Endothelial cell (in vitro differentiated cells): ENCODE results near the gene FMOD. TPM values are rescaled to one million over a fixed set of nuclear protein-coding genes. Genes with fewer than 3 reads are reported as not detected.

Source experiments
- DNase-seq: peaks from one replicate; pipeline ENCODE4 v3.0.0; 2021; ENCODE audit warnings: low spot score
- H3K27ac Mint-ChIP-seq: one replicate; pipeline ENCODE4 v1.8.0; 2021; ENCODE audit warnings: mixed read lengths, inconsistent platforms; ENCODE audit not compliant: unreplicated experiment
- H3K27me3 Mint-ChIP-seq: one replicate; pipeline ENCODE4 v1.8.0; 2021; ENCODE audit warnings: mild to moderate bottlenecking, moderate library complexity, mixed read lengths, inconsistent platforms; ENCODE audit not compliant: unreplicated experiment
- H3K36me3 Mint-ChIP-seq: one replicate; pipeline ENCODE4 v1.8.0; 2021; ENCODE audit warnings: mild to moderate bottlenecking, low read depth, mixed read lengths, inconsistent platforms; ENCODE audit not compliant: unreplicated experiment
- H3K4me1 Mint-ChIP-seq: one replicate; pipeline ENCODE4 v1.8.0; 2021; ENCODE audit warnings: mild to moderate bottlenecking, mixed read lengths, inconsistent platforms; ENCODE audit not compliant: unreplicated experiment
- H3K4me3 Mint-ChIP-seq: one replicate; pipeline ENCODE4 v1.8.0; 2021; ENCODE audit warnings: mild to moderate bottlenecking, mixed read lengths, inconsistent platforms; ENCODE audit not compliant: unreplicated experiment
- H3K9me3 Mint-ChIP-seq: one replicate; pipeline ENCODE4 v1.8.0; 2021; ENCODE audit warnings: mixed read lengths, inconsistent platforms; ENCODE audit not compliant: unreplicated experiment
- total RNA-seq: library from RNA; stranded (reverse); fragmentation: NEBNext Ultra II Directional; extraction: Animal tissue kit (Norgen Biotek cat#: 25700); gene quantifications from one replicate; pipeline ENCODE4 v1.2.1, GENCODE V29; 2021; ENCODE audit not compliant: unreplicated experiment
- TF ChIP-seq, protein P1 (sequence below): fragments of 200-600 bp; sonication (generic); IDR thresholded peaks from one replicate; pipeline ENCODE4 v1.5.0; 2021; ENCODE audit warnings: antibody characterized with exemption; ENCODE audit not compliant: unreplicated experiment

Gene FMOD
- total RNA-seq, 1 donor from 2014 or later: not detected

GRCh38 chr1:203306089-203306964 lies 44.6 kb downstream of the FMOD start:
- no peaks in the 10 kb centered on the region for H3K9me3 Mint-ChIP-seq
- peak overlapping the region; percentile 95 for H3K4me3 Mint-ChIP-seq
- TF ChIP-seq, protein P1, sequence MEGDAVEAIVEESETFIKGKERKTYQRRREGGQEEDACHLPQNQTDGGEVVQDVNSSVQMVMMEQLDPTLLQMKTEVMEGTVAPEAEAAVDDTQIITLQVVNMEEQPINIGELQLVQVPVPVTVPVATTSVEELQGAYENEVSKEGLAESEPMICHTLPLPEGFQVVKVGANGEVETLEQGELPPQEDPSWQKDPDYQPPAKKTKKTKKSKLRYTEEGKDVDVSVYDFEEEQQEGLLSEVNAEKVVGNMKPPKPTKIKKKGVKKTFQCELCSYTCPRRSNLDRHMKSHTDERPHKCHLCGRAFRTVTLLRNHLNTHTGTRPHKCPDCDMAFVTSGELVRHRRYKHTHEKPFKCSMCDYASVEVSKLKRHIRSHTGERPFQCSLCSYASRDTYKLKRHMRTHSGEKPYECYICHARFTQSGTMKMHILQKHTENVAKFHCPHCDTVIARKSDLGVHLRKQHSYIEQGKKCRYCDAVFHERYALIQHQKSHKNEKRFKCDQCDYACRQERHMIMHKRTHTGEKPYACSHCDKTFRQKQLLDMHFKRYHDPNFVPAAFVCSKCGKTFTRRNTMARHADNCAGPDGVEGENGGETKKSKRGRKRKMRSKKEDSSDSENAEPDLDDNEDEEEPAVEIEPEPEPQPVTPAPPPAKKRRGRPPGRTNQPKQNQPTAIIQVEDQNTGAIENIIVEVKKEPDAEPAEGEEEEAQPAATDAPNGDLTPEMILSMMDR: no peak
- peaks cover 18% of the 10 kb centered on the region for H3K27me3 Mint-ChIP-seq
- no peak for DNase-seq
- peaks cover 64% of the 10 kb centered on the region for H3K4me1 Mint-ChIP-seq
- peak overlapping the region; percentile 77 for H3K27ac Mint-ChIP-seq
- peaks cover 43% of the 10 kb centered on the region for H3K36me3 Mint-ChIP-seq

- peak overlapping the region; percentile 95 for H3K4me3 Mint-ChIP-seq
- no peaks in the 10 kb centered on the region for H3K9me3 Mint-ChIP-seq
- H3K4me1 Mint-ChIP-seq: peaks cover 70% of the 10 kb centered on the region
- H3K36me3 Mint-ChIP-seq: peaks cover 37% of the 10 kb centered on the region
- H3K27ac Mint-ChIP-seq: peak overlapping the region; percentile 77
- peaks cover 18% of the 10 kb centered on the region for H3K27me3 Mint-ChIP-seq
- DNase-seq: no peak
- TF ChIP-seq, protein P1: no peak
Measured at GRCh38 chr1:203305809-203306088, 45.2 kb downstream of the FMOD start.

- peak; percentile 86 for DNase-seq
- Mint-ChIP-seq H3K27me3 (peaks cover 18% of the 10 kb centered on the region), H3K4me3 (peak within 1 kb of the TSS; percentile 95), H3K27ac (peak within 1 kb of the TSS; percentile 89), H3K4me1 (peaks cover 76% of the 10 kb centered on the region), H3K36me3 (peaks cover 36% of the 10 kb centered on the region), H3K9me3 (no peaks in the 10 kb centered on the region)
- TF ChIP-seq, protein P1: no peak
Measured at GRCh38 chr1:203304919-203305808, 45.8 kb downstream of the FMOD start, which contains the start of gene BTG2. Gene BTG2, plus strand, starts transcription at chr1:203305519. Its CDS starts 88 bp downstream, at chr1:203305607.

- Mint-ChIP-seq H3K4me3 (peak overlapping the region; percentile 93), H3K36me3 (peaks cover 29% of the 10 kb centered on the region), H3K27me3 (peaks cover 18% of the 10 kb centered on the region), H3K9me3 (no peaks in the 10 kb centered on the region), H3K4me1 (peaks cover 72% of the 10 kb centered on the region), H3K27ac (peak overlapping the region; percentile 89)
- TF ChIP-seq, protein P1: no peak
- DNase-seq: no peak
Measured at GRCh38 chr1:203304391-203304918, 46.5 kb downstream of the FMOD start.
